PC-9 (cell line): ENCODE data around the gene TEAD3.

Experiments
- EZH2 ChIP-seq: fragments of 200-600 bp; sonication (generic); IDR thresholded peaks from 2 replicates; pipeline ENCODE4 v1.8.0; 2017; ENCODE audit warnings: antibody characterized with exemption, low read depth
- TF ChIP-seq, protein P1 (sequence below): fragments of 200-600 bp; sonication (generic); conservative IDR thresholded peaks from 2 replicates; pipeline ENCODE4 v1.6.1; 2017; ENCODE audit warnings: mixed run types, antibody characterized with exemption, mild to moderate bottlenecking, moderate library complexity

DNA sequence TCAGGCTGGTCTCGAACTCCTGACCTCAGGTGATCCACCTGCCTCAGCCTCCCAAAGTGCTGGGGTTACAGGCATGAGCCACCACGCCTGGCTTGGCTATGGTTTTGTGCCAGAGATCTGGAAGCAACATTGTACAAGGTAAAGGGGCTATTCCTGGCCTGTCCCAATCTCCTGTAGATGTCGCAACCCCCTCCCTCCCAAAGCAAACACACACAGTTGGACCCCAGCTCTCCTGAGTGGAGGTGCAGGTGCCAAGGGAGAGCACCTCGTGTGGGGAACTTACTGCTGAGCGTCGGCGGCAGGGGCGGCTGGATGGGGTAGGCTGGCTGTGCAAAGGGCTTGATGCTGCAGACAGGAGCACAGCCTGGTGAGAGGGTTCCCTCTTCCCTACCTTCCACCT lies 19.9 kb downstream of the TEAD3 start:
- TF ChIP-seq, protein P1, sequence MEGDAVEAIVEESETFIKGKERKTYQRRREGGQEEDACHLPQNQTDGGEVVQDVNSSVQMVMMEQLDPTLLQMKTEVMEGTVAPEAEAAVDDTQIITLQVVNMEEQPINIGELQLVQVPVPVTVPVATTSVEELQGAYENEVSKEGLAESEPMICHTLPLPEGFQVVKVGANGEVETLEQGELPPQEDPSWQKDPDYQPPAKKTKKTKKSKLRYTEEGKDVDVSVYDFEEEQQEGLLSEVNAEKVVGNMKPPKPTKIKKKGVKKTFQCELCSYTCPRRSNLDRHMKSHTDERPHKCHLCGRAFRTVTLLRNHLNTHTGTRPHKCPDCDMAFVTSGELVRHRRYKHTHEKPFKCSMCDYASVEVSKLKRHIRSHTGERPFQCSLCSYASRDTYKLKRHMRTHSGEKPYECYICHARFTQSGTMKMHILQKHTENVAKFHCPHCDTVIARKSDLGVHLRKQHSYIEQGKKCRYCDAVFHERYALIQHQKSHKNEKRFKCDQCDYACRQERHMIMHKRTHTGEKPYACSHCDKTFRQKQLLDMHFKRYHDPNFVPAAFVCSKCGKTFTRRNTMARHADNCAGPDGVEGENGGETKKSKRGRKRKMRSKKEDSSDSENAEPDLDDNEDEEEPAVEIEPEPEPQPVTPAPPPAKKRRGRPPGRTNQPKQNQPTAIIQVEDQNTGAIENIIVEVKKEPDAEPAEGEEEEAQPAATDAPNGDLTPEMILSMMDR, result no peak
- TF ChIP-seq EZH2, result no peak
